ENCODE results near the gene GOPC.

The GOPC gene

DNA sequence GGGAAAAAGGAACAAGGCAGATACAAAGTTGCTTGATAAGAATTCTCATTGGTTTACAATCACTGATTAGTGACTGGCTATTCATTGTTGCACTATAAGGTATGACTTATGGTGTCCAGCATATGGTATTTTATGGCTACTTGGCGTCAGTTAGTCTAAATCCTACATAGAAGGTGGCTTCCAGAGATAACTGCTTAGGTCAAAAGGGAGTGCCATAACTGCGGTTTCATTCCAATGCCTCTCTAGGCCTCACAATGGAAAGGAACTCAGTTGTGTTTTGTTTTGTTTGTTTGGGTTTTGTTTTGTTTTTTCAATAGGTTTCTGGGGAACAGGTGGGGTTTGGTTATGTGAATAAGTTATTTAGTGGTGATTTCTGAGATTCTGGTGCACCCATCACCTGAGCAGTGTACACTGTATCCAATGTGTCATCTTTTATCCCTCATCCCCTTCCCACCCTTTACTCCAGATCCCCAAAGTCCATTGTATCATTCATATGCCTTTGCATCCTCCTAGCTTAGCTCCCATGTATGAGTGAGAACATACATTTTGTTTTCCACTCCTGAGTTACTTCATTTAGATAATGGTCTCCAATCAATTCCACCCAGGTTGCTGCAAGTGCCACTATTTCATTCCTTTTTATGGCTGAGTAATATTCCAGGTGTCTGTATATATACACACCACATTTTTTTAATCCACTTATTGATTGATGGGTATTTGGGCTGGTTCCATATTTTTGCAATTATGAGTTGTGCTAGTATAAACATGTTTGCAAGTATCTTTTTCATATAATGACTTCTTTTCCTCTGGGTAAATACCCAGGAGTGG is 7.0 kb downstream of the GOPC start:
- no peak for DNase-seq (ENCODE audit: low read depth)

DNA sequence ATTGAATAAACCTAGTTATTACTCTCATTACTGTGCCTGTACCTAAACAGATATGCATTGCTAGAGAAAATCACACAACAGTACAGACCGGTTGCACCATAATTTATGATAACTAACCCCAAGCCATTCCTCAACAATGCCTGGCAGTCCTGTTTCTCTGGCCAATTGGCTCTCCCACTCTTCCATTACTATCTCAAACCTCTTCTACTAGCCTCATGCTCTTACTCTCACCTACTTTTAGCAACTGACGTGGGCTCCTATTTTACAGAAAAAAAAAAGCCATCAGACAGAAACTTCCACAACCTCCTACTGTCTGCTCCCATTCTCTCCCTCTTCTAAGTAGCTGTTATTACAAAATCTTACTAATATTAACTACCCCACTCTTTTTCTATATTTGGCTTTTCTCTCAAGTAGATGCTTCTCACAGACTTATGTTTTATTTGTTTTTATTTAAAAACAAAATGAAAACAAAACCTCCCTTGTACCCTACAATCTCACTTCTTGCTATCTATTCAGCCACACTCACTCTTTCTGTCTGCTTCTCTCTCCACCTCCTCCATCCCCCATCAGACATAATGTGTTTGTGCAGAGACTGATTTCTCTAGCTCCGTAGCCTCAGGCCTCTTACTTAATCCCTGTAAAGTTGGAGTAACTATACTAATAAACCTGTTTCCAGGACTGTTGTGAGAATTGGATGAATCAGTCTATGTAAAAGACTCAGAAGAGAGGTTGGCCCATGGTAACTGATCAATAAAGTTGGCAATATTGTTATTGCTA is 9.1 kb downstream of the GOPC start:
- no peak for DNase-seq (ENCODE audit: low read depth)

DNA sequence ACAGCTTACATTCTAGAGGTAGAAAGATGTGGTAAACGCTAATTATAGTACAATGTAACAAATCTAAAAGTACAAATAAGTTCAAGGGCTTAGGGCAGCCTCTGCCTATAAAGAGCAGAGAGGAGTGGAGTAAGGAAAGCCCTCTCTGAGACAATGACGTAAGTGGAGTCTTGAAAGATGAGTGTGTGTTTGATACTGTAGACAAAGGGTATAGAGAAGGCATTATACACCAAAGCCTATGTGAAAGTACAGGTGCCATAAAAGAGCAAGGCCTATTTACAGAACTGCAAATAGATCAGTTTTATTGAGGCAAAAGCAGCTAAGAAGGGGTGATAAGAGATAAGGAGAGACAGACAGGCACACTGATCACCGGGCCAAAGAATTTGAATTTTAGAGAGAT is 10.9 kb downstream of the GOPC start:
- DNase-seq (ENCODE audit: low read depth), result no peak

DNA sequence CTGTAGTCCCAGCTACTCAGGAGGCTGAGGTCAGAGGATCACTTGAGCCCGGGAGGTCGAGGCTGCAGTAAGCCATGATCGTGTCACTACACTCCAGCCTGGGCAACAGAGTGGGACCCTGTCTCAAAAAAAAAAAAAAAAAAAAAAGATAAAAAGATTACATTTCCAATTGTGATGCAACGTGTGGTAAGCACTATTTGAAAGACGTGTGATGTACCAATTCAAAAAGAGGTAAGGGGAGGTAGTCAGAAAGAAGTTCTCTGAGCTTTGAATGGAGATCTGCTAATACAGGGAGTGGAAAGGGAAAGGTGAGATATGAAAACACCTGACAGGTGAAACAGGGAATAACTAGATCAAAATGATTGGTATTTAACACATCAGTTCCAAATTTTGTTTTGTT is 11.9 kb downstream of the GOPC start:
- no peak for DNase-seq (ENCODE audit: low read depth)

GRCh38 chr6:117585647-117586046 is 16.7 kb downstream of the GOPC start:
- no peak for DNase-seq (ENCODE audit: low read depth)

DNA sequence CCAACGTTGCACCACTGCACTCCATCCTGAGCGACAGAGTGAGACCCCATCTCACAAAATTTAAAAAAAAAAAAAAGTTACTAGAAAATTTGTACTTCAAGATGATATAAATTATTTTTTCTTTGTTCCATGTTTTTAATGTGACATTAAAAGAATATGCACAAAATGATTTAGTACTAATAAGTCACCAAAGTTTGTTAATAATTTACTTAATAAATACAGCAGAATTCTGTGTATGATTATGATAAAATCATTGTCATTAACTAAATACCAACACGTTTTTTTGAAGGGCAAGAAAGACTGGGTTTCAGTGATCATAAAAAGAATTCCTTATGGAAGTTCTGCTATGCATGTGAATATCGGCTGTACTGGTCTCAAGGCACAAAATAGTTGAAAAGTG is 28.1 kb downstream of the GOPC start:
- DNase-seq (ENCODE audit: low read depth), result no peak

- no peak for DNase-seq (ENCODE audit: low read depth)
These were observed 29.2 kb downstream of the GOPC start for GRCh38 chr6:117573006-117573680.

- DNase-seq (ENCODE audit: low read depth), result no peak
These were observed 33.4 kb downstream of the GOPC start for GRCh38 chr6:117568831-117569410.

- DNase-seq (ENCODE audit: low read depth), result no peak
These were observed 34.1 kb downstream of the GOPC start for GRCh38 chr6:117568247-117568646.

- DNase-seq (ENCODE audit: low read depth), result no peak
These were observed 37.6 kb downstream of the GOPC start for GRCh38 chr6:117564681-117565080.

DNA sequence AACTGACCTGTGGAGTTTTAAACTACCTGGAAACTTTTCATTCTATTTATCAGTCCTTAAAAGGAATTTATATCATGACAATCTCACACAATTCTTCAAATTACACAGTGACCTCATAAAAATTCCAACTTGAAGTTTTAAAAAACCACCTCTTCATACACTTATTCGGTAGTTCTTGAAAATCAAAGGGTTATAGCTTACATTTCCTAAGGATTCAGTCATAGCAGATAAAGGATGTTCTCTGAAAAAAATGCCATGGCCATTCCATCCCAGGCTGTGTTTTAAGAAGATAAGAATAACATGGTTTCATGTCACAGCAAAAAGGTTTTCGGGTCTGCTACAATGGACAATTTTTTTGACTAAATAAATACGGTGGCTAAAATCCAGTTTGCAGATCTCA is 41.2 kb downstream of the GOPC start:
- no peak for DNase-seq (ENCODE audit: low read depth)

- no peak for DNase-seq (ENCODE audit: low read depth)
These were observed 43.0 kb downstream of the GOPC start for GRCh38 chr6:117559299-117559698.

DNA sequence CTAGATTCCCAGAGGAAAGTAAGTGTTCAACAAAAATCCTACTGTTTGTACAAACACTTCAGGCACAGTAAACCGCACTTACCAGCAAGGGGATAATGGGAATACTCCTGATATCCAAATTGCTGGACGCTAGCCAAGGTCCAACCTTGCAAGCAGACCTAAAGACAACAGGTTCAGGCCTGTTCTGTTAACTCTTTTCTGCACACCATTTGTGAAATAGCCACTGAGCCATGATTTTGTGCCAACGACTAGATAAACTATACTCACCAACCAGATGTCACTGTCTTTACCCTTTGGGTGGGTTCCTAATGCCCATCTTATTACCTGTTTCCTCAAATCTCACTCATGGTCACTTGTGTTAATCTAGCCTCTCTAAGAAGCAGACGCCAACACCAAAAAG is 43.5 kb downstream of the GOPC start:
- no peak for DNase-seq (ENCODE audit: low read depth)

- no peak for DNase-seq (ENCODE audit: low read depth)
These were observed 44.4 kb downstream of the GOPC start for GRCh38 chr6:117557951-117558350.

- DNase-seq (ENCODE audit: low read depth), result peak; percentile 34
These were observed 46.3 kb downstream of the GOPC start for GRCh38 chr6:117555882-117556498.

GRCh38 chr6:117555262-117555849 is 47.0 kb downstream of the GOPC start:
- no peak for DNase-seq (ENCODE audit: low read depth)

GRCh38 chr6:117553142-117553541 is 49.2 kb downstream of the GOPC start:
- DNase-seq (ENCODE audit: low read depth), result no peak

- DNase-seq (ENCODE audit: low read depth), result no peak
These were observed 49.7 kb downstream of the GOPC start for GRCh38 chr6:117552618-117553017.

GRCh38 chr6:117550618-117551242 is 51.6 kb downstream of the GOPC start:
- DNase-seq (ENCODE audit: low read depth), result no peak

- DNase-seq (ENCODE audit: low read depth), result no peak
These were observed 52.2 kb downstream of the GOPC start for GRCh38 chr6:117550078-117550600.

DNA sequence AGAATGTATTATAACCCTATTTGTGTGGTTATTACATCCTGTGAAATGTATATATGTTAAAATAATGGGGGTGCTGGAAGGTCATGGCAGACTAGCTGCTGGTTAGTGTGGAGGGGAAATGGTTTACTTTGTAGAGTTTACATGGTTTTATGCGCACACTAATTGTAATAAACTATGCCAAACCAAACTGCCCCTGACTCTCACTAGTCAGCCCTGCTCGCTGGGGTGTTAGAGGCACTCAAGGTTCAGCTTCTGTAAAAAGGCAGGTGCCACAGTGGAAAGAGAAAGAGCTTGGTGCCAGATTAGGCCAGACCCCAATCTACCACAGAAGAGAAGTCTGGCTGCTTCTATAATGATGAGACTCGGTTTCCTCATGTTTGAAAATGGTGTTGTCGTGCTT is 52.7 kb downstream of the GOPC start:
- no peak for DNase-seq (ENCODE audit: low read depth)

Measured in stimulated activated CD4-positive, alpha-beta T cell treated with anti-CD3 and anti-CD28 coated beads, Interleukin-2, amount 100 ng/mL, for 4 hours (primary cell).